Neutrophil (primary cell): ENCODE measurements around the gene MLH1.

Experiments
- H3K27ac ChIP-seq: fragments of 200-600 bp; sonication (generic); 2 replicates; pipeline ENCODE4 v1.5.1; 2016; ENCODE audit warnings: mild to moderate bottlenecking, moderate library complexity
- H3K27me3 ChIP-seq: fragments of 200-600 bp; sonication (generic); 2 replicates; pipeline ENCODE4 v1.6.0; 2016; ENCODE audit warnings: mild to moderate bottlenecking
- H3K36me3 ChIP-seq: fragments of 200-600 bp; sonication (generic); 2 replicates; pipeline ENCODE4 v1.5.1; 2017
- H3K4me1 ChIP-seq, 2 experiments: fragments of 200-600 bp in 1 of 2; sonication (generic) in 1 of 2; 1 replicate in 1 of 2; 2 replicates in 1 of 2; pipeline versions ENCODE4 v1.5.1 to v1.6.1; 2013 to 2016; ENCODE audit warnings: low read depth in 1 of 2, low read length in 1 of 2, mild to moderate bottlenecking in 1 of 2, moderate library complexity in 1 of 2; ENCODE audit not compliant: control insufficient read depth in 1 of 2, insufficient read depth in 1 of 2
- H3K4me3 ChIP-seq, 2 experiments: fragments of 200-600 bp in 1 of 2; sonication (generic) in 1 of 2; 1 replicate in 1 of 2; 2 replicates in 1 of 2; pipeline ENCODE4 v1.5.1; 2013 to 2016; ENCODE audit warnings: low read depth in 1 of 2, low read length in 1 of 2, mild to moderate bottlenecking in 1 of 2, moderate library complexity in 1 of 2
- H3K9me3 ChIP-seq: fragments of 200-600 bp; sonication (generic); 2 replicates; pipeline ENCODE4 v1.5.1; 2016
- TF ChIP-seq, protein P1 (sequence below): fragments of 200-600 bp; sonication (generic); IDR thresholded peaks from 2 replicates; pipeline ENCODE4 v1.5.1; 2016; ENCODE audit warnings: antibody characterized with exemption

The MLH1 gene

DNA sequence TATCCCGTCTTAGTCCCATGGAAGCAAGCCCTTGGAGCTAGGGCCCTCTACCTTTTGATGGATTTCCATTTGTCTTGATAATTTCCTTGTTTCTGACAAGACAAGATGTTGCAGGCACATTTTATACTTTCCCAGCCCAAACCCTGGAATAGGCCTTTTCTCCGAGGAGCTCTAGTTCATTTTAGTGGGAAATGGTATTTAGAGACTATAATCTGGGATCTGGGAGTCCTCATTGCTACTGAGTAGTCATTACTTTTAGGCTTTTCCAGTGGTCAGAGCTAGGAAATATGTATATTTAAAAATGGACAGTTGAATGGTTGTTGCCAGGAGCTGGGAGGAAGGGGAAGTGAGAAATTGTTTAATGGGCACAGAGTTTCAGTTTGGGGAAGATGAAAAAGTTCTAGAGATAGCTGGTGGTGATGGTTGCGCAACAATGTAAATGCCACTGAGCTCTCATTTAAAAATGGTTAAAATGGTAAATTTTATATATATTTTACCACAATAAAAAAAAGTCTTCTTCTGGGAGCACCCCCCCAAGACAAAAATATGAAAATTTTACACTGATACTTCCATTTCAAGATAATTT lies 31.6 kb downstream of the MLH1 start:
- Histone ChIP-seq H3K4me1 (peaks cover 0 to 6% of the 10 kb centered on the region in 2 experiments), H3K27ac (peak overlapping the region; percentile 52), H3K4me3 (no peak overlapping the region), H3K9me3 (no peaks in the 10 kb centered on the region), H3K36me3 (peaks cover 59% of the 10 kb centered on the region), H3K27me3 (no peaks in the 10 kb centered on the region)
- TF ChIP-seq, protein P1, sequence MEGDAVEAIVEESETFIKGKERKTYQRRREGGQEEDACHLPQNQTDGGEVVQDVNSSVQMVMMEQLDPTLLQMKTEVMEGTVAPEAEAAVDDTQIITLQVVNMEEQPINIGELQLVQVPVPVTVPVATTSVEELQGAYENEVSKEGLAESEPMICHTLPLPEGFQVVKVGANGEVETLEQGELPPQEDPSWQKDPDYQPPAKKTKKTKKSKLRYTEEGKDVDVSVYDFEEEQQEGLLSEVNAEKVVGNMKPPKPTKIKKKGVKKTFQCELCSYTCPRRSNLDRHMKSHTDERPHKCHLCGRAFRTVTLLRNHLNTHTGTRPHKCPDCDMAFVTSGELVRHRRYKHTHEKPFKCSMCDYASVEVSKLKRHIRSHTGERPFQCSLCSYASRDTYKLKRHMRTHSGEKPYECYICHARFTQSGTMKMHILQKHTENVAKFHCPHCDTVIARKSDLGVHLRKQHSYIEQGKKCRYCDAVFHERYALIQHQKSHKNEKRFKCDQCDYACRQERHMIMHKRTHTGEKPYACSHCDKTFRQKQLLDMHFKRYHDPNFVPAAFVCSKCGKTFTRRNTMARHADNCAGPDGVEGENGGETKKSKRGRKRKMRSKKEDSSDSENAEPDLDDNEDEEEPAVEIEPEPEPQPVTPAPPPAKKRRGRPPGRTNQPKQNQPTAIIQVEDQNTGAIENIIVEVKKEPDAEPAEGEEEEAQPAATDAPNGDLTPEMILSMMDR = no peak

DNA sequence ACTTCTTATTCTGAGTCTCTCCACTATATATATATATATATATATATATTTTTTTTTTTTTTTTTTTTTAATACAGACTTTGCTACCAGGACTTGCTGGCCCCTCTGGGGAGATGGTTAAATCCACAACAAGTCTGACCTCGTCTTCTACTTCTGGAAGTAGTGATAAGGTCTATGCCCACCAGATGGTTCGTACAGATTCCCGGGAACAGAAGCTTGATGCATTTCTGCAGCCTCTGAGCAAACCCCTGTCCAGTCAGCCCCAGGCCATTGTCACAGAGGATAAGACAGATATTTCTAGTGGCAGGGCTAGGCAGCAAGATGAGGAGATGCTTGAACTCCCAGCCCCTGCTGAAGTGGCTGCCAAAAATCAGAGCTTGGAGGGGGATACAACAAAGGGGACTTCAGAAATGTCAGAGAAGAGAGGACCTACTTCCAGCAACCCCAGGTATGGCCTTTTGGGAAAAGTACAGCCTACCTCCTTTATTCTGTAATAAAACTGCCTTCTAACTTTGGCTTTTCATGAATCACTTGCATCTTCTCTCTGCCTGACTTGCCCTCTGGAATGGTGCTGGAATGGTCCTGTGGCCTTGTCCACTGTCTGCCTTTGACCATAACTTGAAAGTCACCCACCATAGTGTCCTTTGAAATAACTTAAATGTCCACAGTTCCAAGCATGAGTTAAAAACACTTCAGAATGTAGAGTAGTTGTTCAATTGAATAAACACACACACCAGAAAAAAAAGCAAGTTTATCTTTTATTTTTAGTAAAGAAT lies 32.4 kb downstream of the MLH1 start:
- Histone ChIP-seq H3K4me3 (no peak overlapping the region), H3K9me3 (no peaks in the 10 kb centered on the region), H3K4me1 (peaks cover 0 to 6% of the 10 kb centered on the region in 2 experiments), H3K36me3 (peaks cover 58% of the 10 kb centered on the region), H3K27me3 (no peaks in the 10 kb centered on the region), H3K27ac (no peak overlapping the region)
- TF ChIP-seq, protein P1 = no peak

DNA sequence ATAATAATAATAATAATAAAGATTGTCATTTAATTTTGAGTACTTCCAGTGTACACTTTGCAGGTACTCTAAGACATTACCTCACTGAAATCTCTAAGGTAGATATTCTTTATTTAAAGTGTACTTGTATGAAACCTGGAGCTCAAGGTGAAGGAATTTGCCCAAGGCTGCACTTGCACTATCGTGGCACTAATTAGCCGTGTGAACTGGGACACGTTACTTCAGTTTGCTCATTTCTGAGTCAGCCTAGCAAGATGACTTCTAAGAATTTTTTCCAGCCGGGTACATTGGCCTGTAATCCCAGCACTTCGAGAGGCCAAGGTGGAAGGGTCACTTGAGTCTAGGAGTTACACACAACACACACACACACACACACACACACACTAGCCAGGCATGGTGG lies 33.5 kb downstream of the MLH1 start:
- H3K4me3 ChIP-seq = no peak overlapping the region
- TF ChIP-seq, protein P1 = no peak
- H3K4me1 ChIP-seq = peaks cover 0 to 6% of the 10 kb centered on the region in 2 experiments
- peaks cover 58% of the 10 kb centered on the region for H3K36me3 ChIP-seq
- no peaks in the 10 kb centered on the region for H3K9me3 ChIP-seq
- H3K27me3 ChIP-seq = no peaks in the 10 kb centered on the region
- H3K27ac ChIP-seq = no peak overlapping the region

DNA sequence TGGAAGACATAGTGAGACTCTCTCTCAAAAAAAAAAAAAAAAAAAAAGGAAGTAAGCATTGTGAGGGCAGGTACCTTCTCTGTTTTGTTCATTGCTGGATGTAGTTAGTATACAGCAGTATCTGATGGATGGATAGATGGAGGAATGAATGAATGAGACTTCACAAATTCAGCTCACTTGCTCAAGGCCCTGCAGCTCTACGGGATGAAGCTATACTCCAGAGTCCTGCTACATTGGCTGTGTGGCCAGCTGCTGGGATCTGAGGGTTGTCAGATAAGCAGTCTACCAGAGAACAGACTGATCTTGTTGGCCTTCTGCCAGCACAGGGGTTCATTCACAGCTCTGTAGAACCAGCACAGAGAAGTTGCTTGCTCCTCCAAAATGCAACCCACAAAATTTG lies 35.0 kb downstream of the MLH1 start:
- H3K4me1 ChIP-seq = peaks cover 0 to 6% of the 10 kb centered on the region in 2 experiments
- H3K27me3 ChIP-seq = no peaks in the 10 kb centered on the region
- no peak overlapping the region for H3K27ac ChIP-seq
- TF ChIP-seq, protein P1 = no peak
- no peaks in the 10 kb centered on the region for H3K9me3 ChIP-seq
- H3K36me3 ChIP-seq = peaks cover 57% of the 10 kb centered on the region
- H3K4me3 ChIP-seq = no peak overlapping the region

DNA sequence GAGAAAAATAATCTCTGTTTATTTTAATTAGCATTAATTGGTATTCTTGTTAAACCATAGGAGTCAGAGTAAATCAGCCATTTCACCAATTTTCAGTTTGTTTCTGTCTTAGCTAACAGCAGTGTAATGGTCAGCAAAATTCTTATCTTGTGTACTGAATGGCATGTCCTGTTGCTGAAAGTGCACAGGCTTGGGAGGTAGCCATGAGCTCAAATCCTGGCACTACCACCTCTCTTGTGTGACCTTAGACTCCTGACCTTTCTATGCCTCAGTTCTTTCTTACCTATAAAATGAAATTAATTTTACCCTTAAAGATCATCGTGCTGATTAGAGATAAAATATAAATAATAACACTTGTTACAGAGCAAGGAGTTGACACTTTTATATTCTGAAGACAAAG lies 35.8 kb downstream of the MLH1 start:
- Histone ChIP-seq H3K9me3 (no peaks in the 10 kb centered on the region), H3K4me3 (no peak overlapping the region), H3K27me3 (no peaks in the 10 kb centered on the region), H3K4me1 (peaks cover 0 to 6% of the 10 kb centered on the region in 2 experiments), H3K36me3 (peaks cover 61% of the 10 kb centered on the region), H3K27ac (no peak overlapping the region)
- TF ChIP-seq, protein P1 = no peak
